ENCODE data around the gene TDRD12. TPM values are rescaled to one million over a fixed set of nuclear protein-coding genes. Genes with fewer than 3 reads are reported as not detected.
"Not testable (repeated sequence)": the region's sequence is repeated elsewhere in the genome, so short reads cannot be mapped to it uniquely, and the experiment has no call there.

The TDRD12 gene
- polyA plus RNA-seq, 3 donors = 0.12 to 0.80 (median 0.69) TPM

DNA sequence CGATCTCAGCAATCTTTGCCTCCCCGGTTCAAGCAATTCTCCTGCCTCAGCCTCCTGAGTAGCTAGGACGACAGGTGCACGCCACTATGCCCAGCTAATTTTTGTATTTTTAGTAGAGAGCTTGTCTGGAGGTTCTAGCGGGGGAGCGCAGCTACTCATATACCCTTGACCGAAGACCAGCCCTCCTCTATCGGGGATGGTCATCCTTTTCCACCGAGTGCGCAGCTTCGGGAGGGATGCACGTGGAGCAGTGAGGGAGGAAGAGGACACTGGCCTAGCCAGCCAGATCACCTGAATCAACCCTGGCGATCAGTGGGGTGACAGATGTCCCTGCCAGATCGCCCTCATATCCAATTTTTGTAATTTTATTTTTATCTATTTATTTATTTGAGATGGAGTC is 143.2 kb downstream of the TDRD12 start:
- DNase-seq (ENCODE audit: low read depth in 3 of 3, low spot score in 2 of 3) = no peak

DNA sequence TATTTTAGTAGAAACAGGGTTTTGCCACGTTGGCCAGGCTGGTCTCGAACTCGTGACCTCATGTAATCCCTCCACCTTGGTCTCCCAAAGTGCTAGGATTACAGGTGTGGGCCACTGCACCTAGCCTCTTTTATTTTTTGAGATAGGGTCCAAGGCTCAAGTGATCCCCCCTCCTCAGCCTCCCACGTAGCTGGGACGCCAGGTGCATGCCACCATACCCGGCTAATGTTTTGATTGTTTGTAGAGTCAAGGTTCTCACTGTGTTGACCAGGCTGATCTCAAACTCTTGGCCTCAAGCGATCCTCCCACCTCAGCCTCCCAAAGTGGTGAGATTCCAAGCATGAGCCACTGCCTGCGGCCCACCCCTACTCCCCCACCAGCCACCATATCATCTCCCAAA is 143.7 kb downstream of the TDRD12 start:
- DNase-seq (ENCODE audit: low read depth in 3 of 3, low spot score in 2 of 3) = no peak

DNA sequence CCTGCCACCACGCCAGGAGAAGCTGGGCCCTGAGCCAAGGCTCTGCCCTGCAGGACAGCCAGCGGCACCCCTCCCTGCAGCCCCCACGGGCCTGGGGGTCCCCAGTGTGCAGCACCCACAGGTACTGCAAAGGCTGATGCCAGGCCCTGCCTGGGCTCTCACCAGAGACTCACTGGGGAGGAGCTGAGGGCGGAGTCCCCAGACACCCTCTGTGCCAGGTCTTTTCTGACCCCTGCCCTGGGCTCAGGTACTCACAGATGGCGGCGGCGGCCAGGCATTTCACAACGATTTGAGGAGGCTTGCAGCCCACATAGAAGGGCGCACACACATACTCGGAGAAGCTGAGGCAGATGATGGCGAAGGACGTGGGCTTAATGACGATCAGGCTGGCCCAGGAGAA is 144.3 kb downstream of the TDRD12 start:
- DNase-seq (ENCODE audit: low read depth in 3 of 3, low spot score in 2 of 3) = no peak

DNA sequence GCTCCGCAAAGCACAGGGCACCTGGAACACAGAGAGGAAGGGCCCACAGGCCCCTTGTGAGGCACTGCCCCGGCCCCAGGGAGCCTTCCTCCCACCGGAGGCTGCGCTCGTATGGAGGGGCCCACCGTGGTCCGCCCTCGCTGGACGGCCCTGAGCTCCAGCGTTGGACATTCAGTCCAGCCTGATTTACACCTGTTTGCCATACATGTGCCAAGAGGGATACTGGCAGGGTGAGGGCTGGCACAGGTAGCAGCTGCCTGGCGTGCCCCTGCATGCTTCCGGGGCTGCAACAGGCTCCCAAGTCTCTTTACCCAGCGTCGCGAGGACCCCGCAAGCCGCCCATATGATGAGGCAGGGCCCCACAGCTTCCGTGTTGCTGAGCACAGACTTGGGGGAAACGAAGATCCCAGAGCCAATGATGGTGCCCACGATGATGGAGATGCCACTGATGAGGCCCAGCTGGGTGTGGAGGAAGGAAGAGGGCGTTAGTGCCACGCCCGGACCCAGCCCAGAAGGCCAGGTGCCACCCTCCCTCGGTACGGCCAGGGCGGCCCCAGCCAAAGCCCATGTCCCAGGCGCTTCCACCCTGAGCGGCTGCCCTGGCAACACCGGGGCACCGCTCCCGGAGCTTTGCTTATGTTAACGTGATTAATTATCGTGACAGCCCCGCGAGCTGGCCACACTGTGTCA is 144.9 kb downstream of the TDRD12 start:
- no peak for DNase-seq (ENCODE audit: low read depth in 3 of 3, low spot score in 2 of 3)

DNA sequence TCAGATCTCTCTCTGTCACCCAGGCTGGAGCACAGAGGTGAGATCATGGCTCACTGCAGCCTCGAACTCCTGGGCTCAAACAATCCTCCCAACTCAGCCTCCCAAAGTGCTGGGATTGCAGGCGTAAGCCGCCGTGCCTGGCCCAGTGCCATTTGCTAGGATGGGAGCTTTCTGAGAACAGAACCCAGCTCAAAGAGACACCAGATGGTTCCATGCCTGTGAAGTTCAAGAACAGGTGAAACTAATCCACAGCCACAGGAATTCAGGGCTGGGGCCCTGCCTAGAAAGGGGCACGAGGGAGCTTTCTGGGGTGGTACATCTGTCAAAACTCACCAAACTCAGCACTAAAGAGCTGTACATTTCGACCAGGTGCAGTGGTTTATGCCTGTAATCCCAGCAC is 145.8 kb downstream of the TDRD12 start:
- DNase-seq (ENCODE audit: low read depth in 3 of 3, low spot score in 2 of 3) = no peak

DNA sequence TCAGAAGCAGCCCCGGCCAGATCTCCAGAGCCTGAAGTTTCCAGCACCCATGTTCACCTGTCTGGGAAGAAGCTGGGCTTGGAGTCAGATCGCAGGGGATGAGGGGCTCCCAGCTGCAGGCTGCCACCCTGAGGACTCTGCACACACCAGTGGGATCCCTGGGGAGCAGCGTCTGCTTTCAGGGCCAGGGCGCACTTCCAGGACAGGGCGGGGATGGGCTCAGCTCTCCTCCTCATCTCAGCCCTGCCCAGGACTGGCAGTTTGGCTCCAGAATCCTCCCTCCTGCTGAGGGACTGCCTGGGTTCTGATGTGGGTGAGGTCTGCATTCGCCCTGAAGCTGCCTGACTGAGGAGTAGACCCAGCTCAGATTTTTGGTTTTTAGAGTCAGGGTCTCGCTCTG is 146.5 kb downstream of the TDRD12 start:
- no peak for DNase-seq (ENCODE audit: low read depth in 3 of 3, low spot score in 2 of 3)

DNA sequence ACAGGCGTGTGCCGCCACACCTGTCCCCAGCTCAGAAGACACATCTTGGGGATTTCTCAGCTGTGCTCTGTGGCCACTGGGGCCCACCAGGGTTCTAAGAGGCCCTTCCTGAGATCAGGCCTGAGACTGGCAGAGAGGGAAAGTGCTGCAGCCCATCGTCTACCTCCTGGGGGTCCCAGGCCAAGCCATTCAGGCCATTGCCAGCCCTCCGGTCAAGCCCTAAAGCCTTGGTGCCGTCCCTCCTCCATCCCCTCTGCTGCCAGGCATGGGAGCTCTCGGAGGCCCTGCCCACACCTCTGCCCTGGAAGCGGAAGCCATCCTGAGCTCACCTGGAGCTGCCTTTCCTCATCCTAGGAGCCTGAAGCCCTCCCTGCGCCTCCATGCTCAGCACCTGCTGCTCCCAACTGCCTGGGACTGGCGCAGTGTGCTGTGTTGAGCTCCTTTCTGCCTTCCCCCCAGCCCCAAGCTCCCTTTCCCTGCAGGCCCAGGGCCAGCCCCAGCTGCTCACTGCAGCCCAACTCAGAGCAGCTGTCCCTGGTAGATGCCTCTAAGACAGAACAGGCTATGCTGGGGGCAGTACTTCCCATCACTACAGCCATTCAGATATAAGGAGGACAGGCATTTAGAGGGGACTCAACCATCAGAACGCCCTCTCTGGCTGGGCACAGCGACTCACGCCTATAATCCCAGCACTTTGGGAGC is 147.1 kb downstream of the TDRD12 start:
- DNase-seq (ENCODE audit: low read depth in 3 of 3, low spot score in 2 of 3) = no peak

DNA sequence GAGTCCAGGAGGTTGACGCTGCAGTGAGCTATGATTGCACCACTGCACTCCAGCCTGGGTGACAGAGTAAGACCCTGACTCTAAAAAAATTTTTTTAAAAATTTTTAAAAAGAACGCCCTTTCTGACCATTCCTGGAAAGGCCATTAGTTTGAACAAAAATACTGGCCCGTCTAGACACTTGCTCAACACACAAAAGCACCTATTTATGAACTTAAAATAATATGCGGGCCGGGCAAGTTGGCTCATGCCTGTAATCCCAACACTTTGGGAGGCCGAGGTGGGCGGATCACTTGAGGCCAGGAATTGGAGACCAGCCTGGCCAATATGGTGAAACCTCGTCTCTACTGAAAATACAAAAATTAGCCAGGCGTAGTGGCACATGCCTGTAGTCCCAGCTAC is 147.9 kb downstream of the TDRD12 start:
- not testable (repeated sequence) for DNase-seq (ENCODE audit: low read depth in 3 of 3, low spot score in 2 of 3)

DNA sequence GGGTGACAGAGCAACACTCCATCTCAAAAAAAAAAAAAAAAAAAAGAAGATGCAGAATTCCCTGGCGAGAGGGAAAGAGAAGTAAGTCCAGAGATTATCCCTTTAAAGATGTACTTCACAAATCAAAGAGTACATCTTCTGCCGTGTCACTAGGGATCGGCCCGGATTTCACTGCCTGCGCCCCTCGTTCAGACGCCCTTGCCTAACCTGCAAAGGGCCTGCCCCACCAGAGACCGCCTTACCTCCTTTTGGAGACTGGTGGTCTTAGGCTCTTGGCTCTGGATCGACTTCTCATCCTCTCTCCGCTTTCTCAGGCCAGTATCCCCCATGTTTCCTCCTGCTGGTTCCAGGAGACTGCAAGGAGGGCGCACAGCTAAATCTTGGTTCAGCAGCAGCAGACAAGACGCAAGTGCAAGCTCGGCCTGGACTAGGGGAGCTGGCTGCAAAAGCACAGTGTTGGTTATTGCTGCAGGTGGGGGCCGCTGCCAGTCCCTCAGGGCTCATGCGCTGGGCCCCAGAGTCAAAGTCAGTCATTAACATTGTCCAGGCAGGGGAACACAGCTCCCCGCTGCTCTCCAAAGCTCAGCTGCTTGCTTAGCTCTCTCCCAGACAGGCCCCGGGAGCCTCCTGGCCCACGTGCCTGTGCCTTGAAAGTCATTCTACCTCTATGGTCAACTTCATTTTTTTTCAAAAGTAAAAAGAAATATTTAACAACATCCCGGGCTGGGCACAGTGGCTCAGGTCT is 148.8 kb downstream of the TDRD12 start:
- DNase-seq (ENCODE audit: low read depth in 3 of 3, low spot score in 2 of 3) = no peak

DNA sequence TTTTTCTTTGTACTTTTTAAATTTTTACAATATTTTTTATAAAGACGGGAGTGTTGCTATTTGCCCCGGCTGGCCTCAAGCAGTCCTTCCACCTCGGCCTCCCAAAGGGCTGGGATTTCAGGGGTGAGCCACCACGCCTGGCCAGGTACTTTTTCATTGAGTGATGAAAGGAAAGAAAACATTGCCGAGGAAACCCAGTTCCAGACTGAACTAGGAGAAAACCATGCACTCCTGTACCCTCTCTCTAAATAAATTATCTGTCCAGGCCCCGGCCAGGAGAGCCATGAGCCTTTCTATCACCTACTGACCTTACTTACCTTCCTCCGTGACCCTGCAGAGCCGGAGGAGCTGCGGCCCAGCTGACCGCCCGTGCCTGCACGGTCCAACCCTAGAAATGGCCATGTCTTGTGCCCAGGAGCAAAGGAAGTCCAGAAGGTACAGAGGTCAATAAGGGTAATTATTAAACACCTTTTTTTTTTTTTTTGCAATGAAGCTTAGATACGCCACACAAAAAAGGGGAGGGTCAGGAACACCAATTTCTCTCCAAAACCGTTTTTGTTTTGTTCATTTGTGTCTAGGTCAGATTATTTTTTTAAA is 149.9 kb downstream of the TDRD12 start, which contains the start of gene SLC7A9:
SLC7A9 (minus strand) TSS at position 399 of the 597 bp plus-strand sequence. CDS start 1,233 bp downstream, outside the sequence.
- no peak for DNase-seq (ENCODE audit: low read depth in 3 of 3, low spot score in 2 of 3)

DNA sequence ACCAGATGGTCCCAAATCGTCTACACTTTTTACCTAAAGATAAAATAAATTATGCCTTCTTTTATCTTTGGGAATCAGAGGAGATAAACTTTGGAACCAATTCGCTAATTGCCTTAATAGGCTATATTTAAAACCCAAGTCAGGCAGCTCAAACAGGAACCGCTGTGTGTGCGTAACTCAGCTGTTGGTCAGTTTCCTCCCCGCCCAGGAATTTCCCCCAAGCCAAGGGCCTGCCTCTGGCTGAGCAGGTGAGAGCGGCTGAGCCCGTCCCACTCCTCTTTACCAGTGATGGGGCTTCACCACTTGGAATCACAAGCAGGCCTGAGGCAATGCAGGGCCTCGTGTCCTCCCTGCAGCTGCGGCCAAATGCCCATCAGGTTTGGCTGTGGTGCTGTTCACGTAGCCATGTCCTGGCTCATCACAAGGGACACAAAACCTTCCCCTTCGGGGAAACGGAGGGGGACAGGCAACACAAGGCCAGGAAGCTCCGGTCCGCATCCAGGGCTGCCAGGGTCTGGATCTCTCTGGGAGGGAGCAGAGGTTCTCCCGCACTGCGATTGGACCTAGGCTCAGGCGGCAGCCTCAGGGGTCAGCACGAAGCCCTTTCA is 150.5 kb downstream of the TDRD12 start:
- no peak for DNase-seq (ENCODE audit: low read depth in 3 of 3, low spot score in 2 of 3)

DNA sequence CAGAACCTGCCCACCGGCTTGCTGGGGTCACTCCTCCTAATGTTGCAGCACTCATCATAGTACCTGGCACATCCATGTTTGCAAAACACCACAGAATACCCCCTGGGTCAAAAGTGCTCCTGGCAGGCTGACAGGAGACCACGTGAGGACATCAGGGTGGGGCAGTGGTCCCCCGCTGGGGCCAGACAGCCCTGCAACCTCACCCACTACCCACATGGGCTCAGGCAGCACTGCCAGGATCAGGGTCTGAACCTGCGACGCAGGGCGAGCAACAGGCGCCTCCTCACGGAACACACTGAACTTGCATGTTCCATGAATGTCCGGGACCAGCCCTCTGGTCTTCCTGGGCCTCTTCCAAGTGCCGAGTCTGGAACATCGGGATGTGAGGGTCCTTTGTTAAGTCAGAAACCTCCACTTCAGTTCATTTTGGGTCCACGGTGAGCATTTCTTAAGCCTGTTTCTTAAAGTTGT is 151.4 kb downstream of the TDRD12 start:
- DNase-seq (ENCODE audit: low read depth in 3 of 3, low spot score in 2 of 3) = no peak

DNA sequence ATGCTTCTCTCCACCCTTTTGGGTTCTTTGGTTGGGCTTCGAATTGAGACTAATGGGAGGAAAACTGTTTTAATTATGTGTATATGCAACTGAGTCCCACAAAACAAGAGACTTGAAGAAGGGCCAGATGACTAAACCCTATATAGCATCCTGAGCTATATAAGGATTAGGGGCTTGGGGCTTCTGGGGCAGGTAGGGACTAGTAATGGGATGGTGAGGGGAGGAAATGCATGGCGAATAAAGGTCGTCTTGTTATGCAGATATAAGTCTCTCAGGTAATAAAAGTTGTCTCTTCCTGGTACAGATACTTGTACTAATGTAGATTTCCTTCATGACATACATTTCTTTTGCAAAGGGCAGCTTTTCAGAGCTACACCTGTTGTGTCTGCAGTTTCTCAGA is 152.8 kb downstream of the TDRD12 start:
- no peak for DNase-seq (ENCODE audit: low read depth in 3 of 3, low spot score in 2 of 3)

DNA sequence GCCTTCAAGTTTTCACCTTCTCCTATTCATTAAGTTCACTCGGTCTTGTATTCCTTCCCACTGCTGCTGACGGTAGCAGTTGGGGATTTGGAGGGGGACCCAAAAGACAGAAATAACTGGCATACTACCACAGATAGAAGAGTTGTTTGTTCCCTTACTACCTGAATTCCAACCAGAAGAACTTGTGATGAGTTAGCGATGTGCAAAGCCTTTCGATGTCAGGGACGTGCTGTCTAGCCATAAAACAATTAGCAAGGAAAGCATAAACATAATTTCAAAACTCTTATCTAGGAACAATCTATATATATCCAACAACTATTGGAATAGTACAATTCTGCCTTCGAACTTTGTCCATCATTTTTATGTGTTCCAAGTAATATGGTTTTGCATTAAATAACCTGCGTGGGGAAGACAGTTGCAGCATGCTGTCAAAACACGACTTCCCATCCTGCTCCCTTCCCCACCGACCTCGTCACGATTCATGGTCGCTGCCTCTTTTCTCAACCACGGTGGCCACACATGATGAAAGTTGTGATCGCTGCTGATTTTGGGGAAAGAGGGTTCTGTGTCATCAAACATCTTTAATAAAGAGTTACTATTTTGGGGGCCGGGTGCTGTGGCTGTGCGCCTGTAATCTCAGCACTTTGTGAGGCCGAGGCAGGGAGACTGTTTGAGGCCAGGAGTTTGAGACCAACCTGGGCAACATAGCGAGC is 153.8 kb downstream of the TDRD12 start:
- no peak for DNase-seq (ENCODE audit: low read depth in 3 of 3, low spot score in 2 of 3)

DNA sequence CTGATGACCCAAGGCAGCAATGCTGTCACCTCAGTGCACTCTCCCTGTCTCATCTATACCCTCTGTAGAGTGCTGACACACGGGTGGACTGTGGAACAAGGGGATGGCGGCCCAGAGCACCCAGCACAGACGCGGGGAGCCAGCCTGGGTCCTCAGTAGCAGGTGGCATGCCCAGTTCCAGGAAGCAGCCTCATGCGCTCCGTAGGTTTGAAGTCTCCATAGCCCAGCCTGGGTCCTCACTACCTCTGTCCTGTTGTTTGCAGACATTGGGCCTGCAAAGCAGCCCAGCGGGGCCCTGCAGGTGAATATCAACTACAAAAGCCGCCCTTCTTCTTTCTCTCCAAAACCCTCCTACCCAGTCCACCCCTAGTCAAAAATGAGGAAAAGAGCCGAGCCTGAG is 155.0 kb downstream of the TDRD12 start:
- DNase-seq (ENCODE audit: low read depth in 3 of 3, low spot score in 2 of 3) = no peak

DNA sequence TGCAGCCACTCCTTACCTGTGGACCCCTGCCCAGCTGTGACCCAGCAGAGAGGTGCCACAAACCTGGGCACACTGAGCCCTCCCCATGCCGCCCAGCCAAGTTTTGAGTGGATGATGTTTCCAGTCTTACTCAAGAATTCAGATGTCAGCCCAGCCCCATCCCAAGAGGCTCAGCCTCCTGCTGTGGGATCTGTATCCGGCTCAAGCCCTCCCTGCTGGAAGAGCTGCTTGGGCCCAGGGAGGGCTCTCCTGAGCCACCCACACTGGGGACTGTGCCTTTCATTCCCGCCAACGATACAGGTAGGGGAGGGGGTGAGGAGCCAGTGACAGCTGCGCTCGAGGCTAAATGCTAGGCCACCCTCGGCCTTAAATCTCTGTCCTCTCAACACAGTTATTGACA is 155.9 kb downstream of the TDRD12 start:
- no peak for DNase-seq (ENCODE audit: low read depth in 3 of 3, low spot score in 2 of 3)

DNA sequence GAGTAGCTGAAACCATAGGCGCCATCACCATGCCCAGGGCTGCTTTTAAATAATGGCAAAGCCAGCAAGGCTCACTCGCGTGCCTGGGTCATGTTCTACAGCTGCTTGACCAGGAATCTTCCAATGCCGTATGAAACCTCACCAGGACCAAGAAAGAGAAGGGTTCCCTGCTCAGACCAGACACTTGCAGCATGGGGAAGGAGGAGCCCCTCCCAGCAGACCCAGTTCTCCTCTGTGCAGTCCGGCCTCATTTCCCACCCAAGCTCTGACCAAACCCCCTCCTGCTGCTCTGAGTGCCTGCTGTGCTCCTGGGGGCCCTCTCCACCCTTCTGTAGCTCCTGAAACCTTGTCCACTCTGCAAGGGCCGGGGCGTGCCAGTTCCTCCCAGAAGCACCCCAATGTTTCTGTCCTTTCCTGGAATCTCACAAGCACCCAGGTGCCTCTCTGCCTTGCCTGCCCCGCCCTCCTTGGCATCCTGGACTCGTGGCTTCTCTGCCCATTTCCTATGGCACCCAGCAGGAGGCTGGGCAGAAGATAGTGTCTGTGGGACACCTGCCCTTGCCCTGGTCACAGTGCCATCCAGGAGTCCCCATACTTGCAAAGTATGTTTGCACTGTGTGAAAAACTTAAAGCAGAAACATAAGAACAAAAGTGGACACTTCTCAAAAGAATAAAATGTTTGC is 156.8 kb downstream of the TDRD12 start:
- DNase-seq (ENCODE audit: low read depth in 3 of 3, low spot score in 2 of 3) = no peak

DNA sequence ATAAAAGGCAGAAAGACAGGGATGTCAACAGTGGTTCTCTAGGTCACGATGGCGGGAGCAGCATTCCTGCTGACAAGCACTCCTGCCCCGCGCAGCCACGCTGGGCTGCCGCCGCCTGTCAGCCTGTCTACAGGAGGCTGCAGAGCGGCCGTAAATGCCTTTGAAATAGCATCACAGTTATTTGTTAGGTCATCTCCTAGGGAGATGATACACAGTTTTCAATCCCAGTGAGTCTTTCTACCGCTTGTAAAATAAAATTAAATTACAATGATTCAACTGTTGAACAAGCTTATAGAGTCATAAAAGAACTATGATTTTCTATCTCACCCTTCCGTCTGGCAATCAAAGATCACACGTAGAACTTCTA is 157.3 kb downstream of the TDRD12 start:
- DNase-seq (ENCODE audit: low read depth in 3 of 3, low spot score in 2 of 3) = no peak
